ENCODE measurements around the gene CHRM2. TPM values are rescaled to one million over a fixed set of nuclear protein-coding genes. Genes with fewer than 3 reads are reported as not detected.

The CHRM2 gene
- total RNA-seq, 1 experiment from 2014 or later: not detected

GRCh38 chr7:137045573-137045972 is 177.1 kb downstream of the CHRM2 start:
- no peaks in the 10 kb centered on the region for H3K36me3 Mint-ChIP-seq (ENCODE audit: insufficient read depth, unreplicated experiment)
- H3K27ac Mint-ChIP-seq (ENCODE audit: unreplicated experiment): no peak overlapping the region
- H3K9me3 Mint-ChIP-seq (ENCODE audit: low read depth, unreplicated experiment): peaks cover 12% of the 10 kb centered on the region
- no TSS peak for BruUV-seq (replicated peaks)
- CTCF ChIA-PET: interaction anchor here (0.7 kb wide), 1 partner anchor 438 kb away, joined by 3 read pairs; no protein-coding TSS in a partner anchor
- intact Hi-C loops (cut with micrococcal nuclease; ENCODE audit: unreplicated experiment): no loop called here
- no peaks in the 10 kb centered on the region for H3K4me1 Mint-ChIP-seq (ENCODE audit: low read depth, unreplicated experiment)
- no peaks in the 10 kb centered on the region for H3K27me3 Mint-ChIP-seq (ENCODE audit: unreplicated experiment)
- TF ChIP-seq, protein P1, sequence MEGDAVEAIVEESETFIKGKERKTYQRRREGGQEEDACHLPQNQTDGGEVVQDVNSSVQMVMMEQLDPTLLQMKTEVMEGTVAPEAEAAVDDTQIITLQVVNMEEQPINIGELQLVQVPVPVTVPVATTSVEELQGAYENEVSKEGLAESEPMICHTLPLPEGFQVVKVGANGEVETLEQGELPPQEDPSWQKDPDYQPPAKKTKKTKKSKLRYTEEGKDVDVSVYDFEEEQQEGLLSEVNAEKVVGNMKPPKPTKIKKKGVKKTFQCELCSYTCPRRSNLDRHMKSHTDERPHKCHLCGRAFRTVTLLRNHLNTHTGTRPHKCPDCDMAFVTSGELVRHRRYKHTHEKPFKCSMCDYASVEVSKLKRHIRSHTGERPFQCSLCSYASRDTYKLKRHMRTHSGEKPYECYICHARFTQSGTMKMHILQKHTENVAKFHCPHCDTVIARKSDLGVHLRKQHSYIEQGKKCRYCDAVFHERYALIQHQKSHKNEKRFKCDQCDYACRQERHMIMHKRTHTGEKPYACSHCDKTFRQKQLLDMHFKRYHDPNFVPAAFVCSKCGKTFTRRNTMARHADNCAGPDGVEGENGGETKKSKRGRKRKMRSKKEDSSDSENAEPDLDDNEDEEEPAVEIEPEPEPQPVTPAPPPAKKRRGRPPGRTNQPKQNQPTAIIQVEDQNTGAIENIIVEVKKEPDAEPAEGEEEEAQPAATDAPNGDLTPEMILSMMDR (IDR thresholded peaks at IDR 0.05; ENCODE audit: unreplicated experiment): no peak
- DNase-seq: no peak
- H3K4me3 Mint-ChIP-seq (ENCODE audit: low read depth, unreplicated experiment): no peak overlapping the region

- no TSS peak for BruUV-seq (replicated peaks)
- TF ChIP-seq, protein P1 (IDR thresholded peaks at IDR 0.05; ENCODE audit: unreplicated experiment): no peak
- Mint-ChIP-seq H3K27ac (ENCODE audit: unreplicated experiment) (no peak overlapping the region), H3K27me3 (ENCODE audit: unreplicated experiment) (no peaks in the 10 kb centered on the region), H3K4me1 (ENCODE audit: low read depth, unreplicated experiment) (no peaks in the 10 kb centered on the region), H3K4me3 (ENCODE audit: low read depth, unreplicated experiment) (no peak overlapping the region), H3K9me3 (ENCODE audit: low read depth, unreplicated experiment) (peaks cover 12% of the 10 kb centered on the region), H3K36me3 (ENCODE audit: insufficient read depth, unreplicated experiment) (no peaks in the 10 kb centered on the region)
- intact Hi-C loops (cut with micrococcal nuclease; ENCODE audit: unreplicated experiment): no loop called here
- no peak for DNase-seq
- CTCF ChIA-PET: no interaction called here
Observed at GRCh38 chr7:137069249-137069963, 201.0 kb downstream of the CHRM2 start.

Small RNA genes lying within 50 kb of the gene (microRNA-seq; reads per million reads assigned to microRNA genes)
- gene MIR490: not detected
